ENCODE results near the gene RIPK1.

DNA sequence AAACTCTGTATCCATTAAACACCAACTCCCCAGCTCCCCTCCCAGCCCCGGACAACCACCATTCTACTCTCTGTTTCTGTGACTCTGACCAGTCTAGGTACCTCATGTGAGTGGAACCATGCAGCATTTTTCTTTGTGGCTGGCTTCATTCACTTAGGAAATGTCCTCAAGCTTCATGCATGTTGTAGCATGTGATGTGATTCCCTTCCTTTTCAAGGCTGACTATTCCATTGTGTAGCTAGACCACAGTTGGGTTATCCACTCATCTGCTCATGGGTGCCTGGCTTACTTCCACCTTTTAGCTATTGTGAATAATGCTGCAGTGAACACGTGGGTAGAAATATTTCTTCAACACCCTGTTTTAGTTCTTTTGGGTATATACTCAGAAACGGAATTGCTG lies 41.5 kb downstream of the RIPK1 start:
- TF ChIP-seq, protein P1, sequence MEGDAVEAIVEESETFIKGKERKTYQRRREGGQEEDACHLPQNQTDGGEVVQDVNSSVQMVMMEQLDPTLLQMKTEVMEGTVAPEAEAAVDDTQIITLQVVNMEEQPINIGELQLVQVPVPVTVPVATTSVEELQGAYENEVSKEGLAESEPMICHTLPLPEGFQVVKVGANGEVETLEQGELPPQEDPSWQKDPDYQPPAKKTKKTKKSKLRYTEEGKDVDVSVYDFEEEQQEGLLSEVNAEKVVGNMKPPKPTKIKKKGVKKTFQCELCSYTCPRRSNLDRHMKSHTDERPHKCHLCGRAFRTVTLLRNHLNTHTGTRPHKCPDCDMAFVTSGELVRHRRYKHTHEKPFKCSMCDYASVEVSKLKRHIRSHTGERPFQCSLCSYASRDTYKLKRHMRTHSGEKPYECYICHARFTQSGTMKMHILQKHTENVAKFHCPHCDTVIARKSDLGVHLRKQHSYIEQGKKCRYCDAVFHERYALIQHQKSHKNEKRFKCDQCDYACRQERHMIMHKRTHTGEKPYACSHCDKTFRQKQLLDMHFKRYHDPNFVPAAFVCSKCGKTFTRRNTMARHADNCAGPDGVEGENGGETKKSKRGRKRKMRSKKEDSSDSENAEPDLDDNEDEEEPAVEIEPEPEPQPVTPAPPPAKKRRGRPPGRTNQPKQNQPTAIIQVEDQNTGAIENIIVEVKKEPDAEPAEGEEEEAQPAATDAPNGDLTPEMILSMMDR (IDR thresholded peaks at IDR 0.05; ENCODE audit: insufficient read depth, low read length): no peak
- TF ChIP-seq SPI1 (IDR thresholded peaks at IDR 0.05; ENCODE audit: borderline replicate concordance, low read depth): no peak
- TF ChIP-seq POLR2AphosphoS5 (IDR thresholded peaks at IDR 0.05; ENCODE audit: low read depth): no peak
- TF ChIP-seq, protein P2, sequence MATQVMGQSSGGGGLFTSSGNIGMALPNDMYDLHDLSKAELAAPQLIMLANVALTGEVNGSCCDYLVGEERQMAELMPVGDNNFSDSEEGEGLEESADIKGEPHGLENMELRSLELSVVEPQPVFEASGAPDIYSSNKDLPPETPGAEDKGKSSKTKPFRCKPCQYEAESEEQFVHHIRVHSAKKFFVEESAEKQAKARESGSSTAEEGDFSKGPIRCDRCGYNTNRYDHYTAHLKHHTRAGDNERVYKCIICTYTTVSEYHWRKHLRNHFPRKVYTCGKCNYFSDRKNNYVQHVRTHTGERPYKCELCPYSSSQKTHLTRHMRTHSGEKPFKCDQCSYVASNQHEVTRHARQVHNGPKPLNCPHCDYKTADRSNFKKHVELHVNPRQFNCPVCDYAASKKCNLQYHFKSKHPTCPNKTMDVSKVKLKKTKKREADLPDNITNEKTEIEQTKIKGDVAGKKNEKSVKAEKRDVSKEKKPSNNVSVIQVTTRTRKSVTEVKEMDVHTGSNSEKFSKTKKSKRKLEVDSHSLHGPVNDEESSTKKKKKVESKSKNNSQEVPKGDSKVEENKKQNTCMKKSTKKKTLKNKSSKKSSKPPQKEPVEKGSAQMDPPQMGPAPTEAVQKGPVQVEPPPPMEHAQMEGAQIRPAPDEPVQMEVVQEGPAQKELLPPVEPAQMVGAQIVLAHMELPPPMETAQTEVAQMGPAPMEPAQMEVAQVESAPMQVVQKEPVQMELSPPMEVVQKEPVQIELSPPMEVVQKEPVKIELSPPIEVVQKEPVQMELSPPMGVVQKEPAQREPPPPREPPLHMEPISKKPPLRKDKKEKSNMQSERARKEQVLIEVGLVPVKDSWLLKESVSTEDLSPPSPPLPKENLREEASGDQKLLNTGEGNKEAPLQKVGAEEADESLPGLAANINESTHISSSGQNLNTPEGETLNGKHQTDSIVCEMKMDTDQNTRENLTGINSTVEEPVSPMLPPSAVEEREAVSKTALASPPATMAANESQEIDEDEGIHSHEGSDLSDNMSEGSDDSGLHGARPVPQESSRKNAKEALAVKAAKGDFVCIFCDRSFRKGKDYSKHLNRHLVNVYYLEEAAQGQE (IDR thresholded peaks at IDR 0.05; ENCODE audit: insufficient replicate concordance, low read depth): no peak
